Measurements from ENCODE around the gene ARID3A.

ARID3A gene

DNA sequence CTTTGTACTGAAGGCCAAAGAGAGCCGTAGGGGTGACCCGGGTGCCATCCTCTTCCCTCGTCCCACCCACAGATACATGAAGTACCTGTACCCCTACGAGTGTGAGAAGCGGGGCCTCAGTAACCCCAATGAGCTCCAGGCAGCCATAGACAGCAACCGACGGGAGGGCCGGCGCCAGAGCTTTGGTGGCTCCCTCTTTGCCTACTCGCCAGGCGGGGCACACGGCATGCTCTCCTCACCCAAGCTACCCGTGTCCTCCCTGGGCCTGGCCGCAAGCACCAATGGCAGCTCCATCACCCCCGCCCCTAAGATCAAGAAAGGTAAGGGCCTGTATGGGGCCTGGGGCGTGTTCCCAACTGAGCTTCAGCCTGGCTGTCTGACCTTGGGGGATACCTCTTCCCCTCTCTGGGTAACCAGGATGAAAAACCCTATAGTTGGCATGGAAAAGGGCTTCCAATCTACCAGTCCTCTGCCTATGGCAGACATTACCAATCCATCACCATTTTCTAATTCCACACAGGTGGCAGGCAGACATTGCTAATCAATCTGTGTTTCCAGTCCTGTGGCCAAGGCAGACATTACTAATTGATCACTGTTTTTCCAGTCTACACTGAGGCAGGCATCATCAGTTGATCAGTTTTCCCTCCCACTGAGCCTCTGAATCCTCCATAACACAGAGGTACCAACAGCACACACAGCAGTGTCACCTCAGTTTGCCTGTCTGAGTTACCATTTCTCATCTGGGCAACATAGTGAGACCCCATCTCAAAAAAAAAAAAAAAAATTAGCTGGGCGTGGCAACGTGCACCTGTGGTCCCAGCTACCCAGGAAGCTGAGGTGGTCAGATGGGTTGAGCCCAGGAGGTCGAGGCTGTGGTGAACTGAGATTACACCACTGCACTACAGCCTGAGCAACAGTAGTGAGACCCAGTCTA lies 39.2 kb downstream of the ARID3A start:
- DNase-seq (ENCODE audit: low spot score): no peak

DNA sequence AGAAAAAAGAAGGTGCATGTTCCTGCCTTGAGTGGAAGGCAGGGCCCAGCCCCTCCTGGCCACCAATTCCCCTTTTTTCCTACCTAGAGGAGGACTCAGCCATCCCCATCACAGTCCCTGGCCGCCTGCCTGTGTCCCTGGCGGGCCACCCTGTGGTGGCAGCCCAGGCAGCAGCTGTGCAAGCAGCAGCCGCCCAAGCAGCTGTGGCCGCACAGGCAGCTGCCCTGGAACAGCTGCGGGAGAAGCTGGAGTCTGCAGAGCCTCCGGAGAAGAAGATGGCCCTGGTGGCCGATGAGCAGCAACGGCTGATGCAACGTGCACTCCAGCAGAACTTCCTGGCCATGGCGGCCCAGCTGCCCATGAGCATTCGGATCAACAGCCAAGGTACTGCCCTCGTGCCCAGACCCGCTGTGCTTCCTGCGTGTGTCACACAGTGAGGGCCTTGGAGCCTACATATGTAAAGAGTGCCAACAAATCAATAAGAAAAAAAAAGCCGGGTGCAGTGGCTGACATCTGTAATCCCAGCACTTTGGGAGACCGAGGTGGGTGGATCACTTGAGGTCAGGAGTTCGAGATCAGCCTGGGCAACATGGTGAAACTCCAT lies 40.8 kb downstream of the ARID3A start:
- no peak for DNase-seq (ENCODE audit: low spot score)

DNA sequence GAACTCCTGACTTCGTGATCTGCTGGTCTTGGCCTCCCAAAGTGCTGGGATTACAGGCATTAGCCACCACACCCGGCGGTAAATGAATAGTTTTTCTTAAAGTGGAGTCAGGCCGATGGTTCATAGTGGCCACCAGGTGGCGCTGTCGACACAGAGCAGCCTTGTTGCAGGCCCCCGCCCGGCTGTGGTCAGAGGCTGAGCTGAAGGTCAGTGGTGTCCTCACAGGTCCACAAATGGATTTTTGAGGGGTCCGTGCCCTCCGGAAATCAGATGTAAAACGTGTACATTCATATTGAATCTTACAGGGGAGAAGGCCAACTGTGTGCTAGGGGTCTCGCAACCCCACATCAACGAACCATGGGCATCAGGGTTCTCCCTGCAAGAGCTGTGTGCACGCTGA lies 44.9 kb downstream of the ARID3A start:
- no peak for DNase-seq (ENCODE audit: low spot score)

DNA sequence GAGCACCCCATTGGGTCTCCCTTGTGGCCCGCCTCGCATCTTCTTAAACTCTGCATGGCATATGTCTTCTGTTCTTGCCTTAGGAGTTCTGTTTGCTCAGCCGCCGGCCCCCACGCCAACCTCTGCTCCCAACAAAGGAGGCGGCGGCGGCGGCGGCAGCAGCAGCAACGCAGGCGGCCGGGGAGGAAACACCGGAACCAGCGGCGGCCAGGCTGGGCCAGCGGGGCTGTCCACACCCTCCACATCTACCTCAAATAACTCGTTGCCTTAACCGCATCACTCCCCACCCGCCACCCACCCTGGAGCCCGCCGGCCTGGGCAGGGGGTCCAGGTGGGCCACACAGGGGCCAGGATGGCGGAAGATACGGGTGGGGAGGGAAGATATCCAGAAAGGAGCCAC lies 46.0 kb downstream of the ARID3A start:
- DNase-seq (ENCODE audit: low spot score): no peak

DNA sequence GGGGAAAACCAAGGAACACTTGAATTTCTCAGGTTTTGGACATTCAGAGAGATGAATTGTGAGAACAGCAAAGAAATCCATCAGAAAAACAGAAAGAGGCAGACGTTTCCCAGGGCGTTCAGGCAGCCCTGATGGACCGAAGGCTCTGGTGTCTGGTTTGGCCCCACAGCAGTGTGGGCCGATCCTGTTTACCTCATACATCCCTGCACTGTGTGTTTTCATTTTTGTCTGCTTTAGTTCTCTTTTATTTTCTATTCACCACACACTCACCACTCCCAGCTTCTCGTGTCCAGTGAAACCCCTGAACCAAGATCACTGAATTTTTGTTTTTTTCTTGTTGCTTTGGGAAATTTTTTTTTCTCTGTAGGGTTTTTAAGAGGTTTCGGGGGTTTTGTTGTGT lies 46.4 kb downstream of the ARID3A start:
- no peak for DNase-seq (ENCODE audit: low spot score)

DNA sequence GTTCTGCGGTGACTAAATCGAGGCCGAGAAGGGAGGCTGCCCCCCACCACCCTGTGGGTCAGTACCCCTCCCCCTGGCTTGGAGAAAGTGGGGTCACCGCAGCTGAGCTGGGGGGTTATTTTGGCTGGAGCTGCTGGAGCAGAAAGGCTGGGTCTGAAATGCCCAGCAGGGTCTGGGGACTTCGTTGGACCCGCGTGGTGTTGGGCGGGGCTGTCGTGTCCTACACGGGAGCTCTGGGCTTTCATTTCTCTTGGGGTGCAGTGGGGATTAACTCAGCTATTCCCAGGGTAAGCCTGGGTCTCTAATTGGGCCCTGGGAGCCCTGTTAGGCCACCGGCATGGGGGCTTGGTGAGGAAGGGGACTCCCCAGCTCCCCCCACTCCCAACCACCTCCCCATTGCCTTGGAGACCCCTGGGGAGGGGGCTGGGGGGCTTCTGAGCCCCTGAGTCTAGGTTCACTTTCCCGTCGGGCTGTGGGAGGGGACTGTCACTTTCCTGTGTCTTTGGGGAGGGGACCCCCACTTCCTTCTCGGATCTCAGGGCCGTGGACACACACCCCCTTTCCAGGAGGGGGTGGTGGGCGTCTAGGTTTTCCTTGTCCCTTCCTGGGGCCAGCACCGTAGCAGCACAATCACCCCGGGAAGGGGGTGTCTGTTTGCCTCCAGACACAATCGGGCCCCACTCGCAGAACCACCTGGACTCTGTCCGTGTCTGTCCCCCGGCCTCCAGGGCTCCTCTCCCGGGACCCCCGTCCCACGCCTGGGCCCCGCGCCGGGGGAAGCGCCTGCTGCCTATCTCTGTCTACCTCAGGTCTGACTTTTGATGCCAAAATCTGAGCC lies 48.1 kb downstream of the ARID3A start:
- DNase-seq (ENCODE audit: low spot score): no peak

DNA sequence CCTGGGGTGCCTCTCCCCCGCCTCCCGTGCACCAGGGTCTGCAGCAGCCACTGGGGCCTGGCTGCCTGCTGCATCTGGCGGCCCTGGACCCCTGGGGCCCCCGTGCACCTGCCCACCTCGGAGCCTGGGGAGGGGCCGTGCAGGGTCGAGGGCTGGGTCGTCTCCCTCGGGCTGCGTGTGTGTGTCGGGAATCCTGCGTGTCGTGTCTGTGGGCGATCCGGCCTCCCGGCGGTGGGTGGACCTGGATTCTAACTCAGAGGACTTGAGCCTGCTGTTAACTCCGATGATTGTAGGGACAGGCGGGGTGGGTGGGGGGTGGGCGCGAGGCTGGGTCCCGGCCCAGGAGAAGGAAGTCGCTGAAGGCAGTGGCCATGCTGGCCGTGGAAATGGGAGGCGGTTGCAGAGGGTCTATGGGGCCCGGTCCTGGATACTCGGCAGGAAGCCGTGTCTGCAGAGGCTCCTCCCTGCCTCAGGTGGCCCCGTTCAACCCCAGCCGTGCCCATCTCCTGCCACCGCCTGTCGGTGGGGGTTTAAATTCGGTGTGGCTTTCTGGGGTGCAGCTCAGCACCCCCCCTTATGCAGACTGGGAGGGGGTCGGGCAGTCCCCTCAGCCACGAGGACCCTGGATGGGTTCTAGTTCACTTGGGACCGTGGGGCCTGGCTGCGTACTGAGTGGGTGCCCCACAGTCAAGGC lies 48.9 kb downstream of the ARID3A start:
- no peak for DNase-seq (ENCODE audit: low spot score)

DNA sequence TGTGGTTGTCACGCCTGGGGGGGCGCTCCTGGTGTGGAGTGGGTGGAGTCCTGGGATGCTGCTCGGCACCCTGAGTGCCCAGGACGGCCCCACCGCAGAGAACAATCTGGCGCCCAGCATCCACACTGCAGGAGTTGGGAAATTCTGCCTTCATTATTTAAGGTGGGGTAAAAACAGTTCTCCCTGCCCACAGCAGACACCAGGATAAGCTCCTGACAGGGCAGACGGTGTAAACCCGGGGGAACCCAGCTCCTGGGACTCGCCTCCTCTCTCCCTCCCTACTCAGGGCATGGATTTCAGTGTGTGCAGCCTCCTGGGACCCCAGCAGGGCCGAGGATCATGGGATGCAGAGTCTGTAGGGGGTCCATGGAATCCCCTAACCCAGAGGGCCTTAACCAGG lies 50.6 kb downstream of the ARID3A start:
- DNase-seq (ENCODE audit: low spot score): no peak

DNA sequence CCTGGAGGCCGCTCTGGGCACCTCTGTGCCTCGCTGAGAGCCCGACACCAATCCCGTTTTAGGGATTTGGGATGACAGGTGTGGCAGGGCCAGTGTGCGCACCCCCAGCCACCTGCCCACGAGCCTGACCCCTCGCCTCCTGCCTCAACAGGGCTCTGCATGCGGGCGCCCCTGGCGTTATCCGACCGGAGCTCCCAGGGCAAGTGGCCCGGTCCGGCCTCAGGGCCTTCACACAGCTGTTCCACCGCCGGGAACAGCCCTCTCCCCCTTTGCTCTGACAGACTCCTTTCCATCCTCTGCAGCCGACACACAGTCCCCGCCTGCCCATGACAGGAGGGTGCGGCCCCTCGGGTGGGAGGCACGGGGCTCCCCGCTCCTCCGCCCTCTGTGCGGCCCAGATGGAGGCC lies 51.2 kb downstream of the ARID3A start:
- no peak for DNase-seq (ENCODE audit: low spot score)

DNA sequence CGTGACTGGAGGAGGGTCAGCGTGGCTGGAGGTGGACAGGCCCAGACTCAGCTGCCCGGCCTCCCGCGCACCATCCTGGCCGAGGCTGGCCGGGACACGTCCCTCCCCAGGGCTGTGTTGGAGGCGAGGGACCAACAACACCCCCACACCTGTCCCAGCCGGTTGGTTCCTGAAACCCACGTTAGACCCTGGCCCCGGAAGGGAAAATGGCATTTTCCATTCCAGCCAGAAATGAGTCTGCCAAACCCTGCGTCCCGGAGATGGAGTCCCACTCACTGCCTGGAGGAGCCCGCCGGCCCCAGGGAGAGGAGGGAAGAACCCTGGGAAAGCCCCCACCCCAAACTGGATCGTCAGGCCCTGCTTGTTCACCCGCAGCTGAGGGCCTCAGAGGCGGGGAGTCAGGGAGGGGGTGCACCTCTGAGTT lies 53.5 kb downstream of the ARID3A start:
- no peak for DNase-seq (ENCODE audit: low spot score)

DNA sequence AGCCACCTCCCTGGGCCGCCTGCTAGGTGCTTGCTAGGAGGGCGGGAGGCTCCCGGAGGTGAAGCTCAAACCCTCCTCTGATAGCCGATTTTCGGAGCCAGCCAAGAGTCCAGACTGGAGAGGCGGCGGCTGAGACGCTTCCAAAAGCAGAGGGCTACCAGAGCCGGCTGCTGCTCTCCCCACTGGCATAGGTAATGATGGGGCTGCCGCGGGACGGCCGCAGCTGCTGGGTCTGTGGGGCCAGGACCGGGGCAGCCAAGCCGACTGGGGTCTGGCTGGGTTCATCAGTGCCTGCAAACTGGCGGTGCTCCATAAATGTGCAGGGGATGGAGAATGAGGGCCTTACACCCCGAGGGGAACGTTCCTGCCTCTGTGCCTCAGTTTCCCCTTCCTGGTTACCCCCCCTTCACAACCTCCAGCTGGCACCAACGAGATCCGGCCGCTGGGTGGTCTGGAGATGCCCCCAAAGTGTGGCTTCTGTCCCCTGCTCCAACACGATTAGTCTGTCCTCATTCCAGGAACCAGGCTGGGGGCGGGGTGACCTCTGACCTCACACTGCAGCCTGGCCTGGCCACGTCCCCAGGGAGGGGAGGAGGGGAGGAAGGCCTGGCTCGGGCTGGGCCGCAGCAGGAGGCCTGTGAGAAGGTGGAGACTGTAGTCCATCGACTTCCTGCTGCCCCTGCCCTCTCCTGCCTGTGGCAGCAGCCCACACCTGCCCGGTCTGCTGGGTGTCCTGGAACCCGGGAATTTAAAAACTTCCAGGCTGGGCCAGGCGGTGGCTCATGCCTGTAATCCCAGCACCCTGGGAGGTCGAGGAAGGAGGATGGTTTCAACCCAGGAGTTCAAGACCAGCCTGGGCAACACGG lies 54.5 kb downstream of the ARID3A start:
- no peak for DNase-seq (ENCODE audit: low spot score)

DNA sequence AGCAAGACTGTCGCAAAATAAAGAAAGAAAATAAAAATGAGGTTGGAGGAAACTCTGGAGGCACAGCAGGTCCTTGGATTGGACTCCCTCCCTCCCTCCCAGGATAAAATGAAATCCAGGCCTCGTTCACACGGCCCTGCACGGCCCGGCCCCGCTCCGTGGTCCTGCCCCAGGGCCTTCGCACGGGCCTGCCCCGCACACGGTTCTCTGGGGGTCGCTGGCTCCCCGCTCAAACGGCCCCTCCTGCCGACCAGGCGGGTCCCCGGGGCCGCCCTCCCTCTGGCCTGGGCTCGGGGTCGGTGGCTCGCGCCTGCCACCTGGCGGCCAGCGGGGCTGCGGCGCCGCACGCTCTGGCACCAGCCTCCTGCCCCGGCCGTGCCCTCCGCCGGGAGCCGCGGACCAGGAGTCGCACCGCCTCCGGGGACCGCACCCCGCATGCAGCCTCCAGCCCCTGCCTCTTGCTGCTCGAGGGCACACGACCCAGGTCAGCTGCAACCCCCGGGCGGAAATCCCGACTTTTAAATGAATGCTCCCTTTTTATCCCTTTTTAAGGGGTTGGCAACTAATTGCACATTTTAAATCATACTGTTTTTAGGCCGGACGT lies 56.8 kb downstream of the ARID3A start:
- DNase-seq (ENCODE audit: low spot score): peak; percentile 97

DNA sequence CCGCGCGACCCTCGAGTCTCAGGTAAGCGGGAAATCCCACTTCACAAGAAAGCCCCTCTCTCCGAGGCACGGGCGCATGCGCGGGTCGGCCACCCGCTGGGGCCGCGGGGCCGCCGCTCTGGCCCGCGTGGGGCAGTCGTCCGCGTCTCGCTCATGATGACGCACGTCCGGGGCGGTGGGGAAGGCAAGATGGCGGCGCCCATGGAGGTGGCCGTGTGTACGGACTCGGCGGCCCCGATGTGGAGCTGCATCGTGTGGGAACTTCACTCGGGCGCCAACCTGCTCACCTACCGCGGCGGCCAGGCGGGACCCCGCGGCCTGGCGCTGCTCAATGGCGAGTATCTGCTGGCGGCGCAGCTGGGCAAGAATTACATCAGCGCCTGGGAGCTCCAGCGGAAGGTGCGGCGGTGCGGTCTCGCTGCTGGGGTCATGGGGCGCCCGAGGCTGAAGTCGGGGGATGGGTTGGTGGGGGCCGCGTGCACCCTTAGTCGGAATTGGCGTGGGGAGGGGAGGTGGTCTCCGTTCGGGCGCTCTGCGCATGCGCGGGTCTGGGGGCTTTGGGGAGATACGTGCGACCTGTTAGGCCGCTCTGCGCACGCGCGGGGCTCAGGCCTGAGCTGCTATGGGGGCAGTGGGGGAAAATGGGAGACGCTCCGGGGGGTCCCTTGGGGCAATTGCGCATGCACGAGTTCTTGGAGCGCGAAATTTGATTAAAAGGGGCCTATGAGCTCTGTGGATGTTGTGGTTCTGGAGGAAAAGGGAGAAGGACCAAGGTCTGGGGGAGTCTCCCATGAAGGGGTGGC lies 58.5 kb downstream of the ARID3A start, which contains the start of gene WDR18:
Gene WDR18, plus strand, starts transcription at position 181 of the 803 bp plus-strand sequence. Its CDS starts 9 bp downstream, at position 190.
- peak; percentile 100 for DNase-seq (ENCODE audit: low spot score)

DNA sequence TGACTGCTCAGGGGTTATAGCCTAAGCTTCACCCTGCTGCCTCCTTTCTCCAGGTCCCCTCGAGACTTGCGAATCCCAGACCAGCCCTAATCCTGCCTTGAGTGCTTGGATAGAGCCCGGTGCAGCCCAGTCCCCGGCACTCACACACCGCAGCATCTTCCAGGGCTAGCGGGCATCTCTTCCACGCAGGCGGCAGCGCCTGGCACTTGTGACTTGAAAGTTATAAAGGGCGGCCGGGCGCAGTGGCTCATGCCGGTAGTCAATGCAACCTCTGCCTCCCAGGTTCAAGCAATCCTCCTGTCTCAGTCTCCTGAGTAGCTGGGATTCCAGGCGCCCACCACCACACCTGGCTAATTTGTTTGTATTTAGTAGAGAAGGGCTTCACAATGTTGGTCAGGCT lies 60.2 kb downstream of the ARID3A start:
- no peak for DNase-seq (ENCODE audit: low spot score)

DNA sequence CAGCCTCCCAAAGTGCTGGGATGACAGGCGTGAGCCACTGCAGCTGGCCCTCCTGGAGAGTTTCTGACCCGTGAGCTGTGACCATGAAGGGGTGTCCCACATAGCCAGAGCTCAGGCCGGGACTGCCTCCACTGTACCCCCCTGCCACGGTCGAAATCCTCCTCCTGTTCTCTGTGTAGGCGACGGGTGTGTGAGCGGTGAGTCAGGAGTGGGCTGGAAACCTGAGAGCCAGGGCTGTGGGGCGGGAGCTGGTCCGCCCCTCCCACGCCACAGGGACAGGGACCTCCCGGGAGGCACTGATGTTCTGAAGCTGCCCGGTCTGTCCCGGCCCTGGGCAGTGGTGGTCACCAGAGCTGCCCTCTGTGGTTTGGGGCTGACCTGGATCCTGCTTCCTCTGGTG lies 62.2 kb downstream of the ARID3A start:
- no peak for DNase-seq (ENCODE audit: low spot score)

DNA sequence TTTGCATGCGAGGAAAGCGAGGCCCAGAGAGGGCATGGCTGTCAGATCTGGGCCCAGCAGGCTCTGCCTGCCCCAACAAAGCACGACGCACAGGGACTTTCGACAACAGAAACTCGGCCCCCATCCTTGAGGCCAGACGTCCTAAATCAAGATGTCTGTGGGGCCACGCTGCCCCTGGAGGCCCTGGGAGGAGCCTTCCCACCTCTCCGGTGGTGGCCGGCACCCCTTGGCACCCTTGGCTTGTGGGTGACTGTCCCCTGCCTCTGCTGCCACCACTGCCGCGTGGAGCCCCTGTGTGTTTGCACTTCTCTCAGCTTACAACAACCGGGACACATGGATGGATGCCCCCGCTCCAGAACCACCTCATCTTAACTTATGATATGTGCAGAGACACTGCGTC lies 62.7 kb downstream of the ARID3A start:
- DNase-seq (ENCODE audit: low spot score): no peak

DNA sequence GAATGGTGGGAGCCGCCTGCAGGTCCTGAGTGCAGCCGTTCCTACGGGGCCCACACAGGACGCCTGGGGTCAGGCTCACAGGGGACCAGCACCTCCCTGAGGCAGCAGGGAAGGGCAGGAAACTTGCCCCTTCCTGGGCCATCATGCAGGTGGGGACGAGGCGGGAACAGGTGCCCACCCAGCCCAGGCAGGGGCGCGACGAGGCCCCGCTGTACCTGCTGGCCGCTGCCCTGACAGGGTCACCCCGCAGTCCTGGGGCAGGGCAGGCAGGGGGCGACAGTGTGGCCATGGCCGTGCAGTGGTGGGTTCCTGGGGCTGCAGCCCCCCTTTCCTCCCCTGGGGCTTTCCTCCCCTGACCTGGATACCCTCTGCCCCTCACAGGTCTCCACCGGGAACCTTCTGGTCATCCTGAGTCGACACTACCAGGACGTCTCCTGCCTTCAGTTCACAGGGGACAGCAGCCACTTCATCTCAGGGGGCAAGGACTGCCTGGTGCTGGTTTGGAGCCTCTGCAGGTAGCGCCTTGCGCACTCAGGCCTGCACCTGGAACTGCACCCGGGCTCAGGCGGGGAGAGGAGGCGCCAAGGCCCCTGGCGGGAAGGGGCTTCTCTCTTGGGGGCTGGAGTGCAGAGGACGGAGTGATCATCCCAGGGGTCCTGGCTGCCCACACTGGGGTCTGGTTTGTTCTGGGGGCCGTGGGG lies 63.7 kb downstream of the ARID3A start:
- DNase-seq (ENCODE audit: low spot score): no peak

DNA sequence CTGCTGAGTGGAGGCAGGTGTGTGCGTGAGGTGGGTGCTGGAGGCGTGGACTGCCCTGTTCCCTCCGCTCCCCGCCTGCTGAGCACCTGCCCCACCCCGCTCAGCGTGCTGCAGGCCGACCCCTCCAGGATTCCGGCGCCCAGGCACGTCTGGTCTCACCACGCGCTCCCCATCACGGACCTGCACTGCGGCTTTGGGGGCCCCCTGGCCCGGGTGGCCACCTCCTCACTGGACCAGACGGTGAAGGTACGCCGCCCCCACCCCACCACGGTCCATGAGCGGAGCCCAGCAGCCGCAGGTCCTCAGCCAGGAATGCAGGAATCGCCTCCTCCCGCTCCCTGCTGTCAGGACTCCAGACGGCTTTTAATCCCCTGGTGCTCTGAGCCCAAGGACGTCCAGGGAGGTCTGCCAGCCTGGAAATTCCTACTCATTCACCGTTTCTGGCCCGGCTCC lies 64.3 kb downstream of the ARID3A start:
- no peak for DNase-seq (ENCODE audit: low spot score)

DNA sequence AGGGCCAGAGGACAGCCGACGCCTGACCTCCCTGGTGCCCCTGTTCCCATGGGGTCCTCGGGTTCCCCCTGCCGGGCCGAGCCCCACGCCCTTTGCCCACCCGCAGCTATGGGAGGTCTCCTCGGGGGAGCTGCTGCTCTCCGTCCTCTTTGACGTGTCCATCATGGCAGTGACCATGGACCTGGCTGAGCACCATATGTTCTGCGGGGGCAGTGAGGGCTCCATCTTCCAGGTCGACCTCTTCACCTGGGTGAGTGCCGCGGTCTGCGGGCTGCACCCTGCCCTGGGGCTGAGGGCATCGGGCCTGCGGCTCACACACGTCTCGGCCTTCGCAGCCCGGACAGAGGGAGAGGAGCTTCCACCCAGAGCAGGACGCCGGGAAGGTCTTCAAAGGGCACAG lies 64.9 kb downstream of the ARID3A start:
- DNase-seq (ENCODE audit: low spot score): no peak

Data from GM03348 (cell line).